Measurements from ENCODE around the gene YIF1B. TPM values are rescaled to one million over a fixed set of nuclear protein-coding genes. Genes with fewer than 3 reads are reported as not detected.

YIF1B gene
- total RNA-seq, 1 donor from 2014 or later, result 29.6 TPM

GRCh38 chr19:38287604-38288003 is 28.1 kb downstream of the YIF1B start:
- Mint-ChIP-seq H3K27ac (peak overlapping the region; percentile 33), H3K9me3 (ENCODE audit: low read depth) (no peaks in the 10 kb centered on the region), H3K4me1 (ENCODE audit: low read depth) (peaks cover 3% of the 10 kb centered on the region), H3K4me3 (ENCODE audit: low read depth) (no peak overlapping the region), H3K36me3 (ENCODE audit: insufficient read depth) (peaks cover 25% of the 10 kb centered on the region), H3K27me3 (no peaks in the 10 kb centered on the region)
- no peak for DNase-seq (ENCODE audit: low spot score, unreplicated experiment)
- TF ChIP-seq CTCF (IDR thresholded peaks at IDR 0.05; ENCODE audit: unreplicated experiment), result no peak

- Mint-ChIP-seq H3K9me3 (ENCODE audit: low read depth) (no peaks in the 10 kb centered on the region), H3K36me3 (ENCODE audit: insufficient read depth) (peaks cover 16% of the 10 kb centered on the region), H3K27me3 (no peaks in the 10 kb centered on the region), H3K4me1 (ENCODE audit: low read depth) (peaks cover 10% of the 10 kb centered on the region), H3K4me3 (ENCODE audit: low read depth) (no peak overlapping the region), H3K27ac (no peak overlapping the region)
- no peak for DNase-seq (ENCODE audit: low spot score, unreplicated experiment)
- TF ChIP-seq CTCF (IDR thresholded peaks at IDR 0.05; ENCODE audit: unreplicated experiment), result no peak
These were observed 30.2 kb downstream of the YIF1B start for GRCh38 chr19:38285567-38285966.

- Mint-ChIP-seq H3K4me1 (ENCODE audit: low read depth) (peaks cover 13% of the 10 kb centered on the region), H3K36me3 (ENCODE audit: insufficient read depth) (peaks cover 16% of the 10 kb centered on the region), H3K27me3 (no peaks in the 10 kb centered on the region), H3K4me3 (ENCODE audit: low read depth) (no peak overlapping the region), H3K27ac (peak overlapping the region; percentile 67), H3K9me3 (ENCODE audit: low read depth) (no peaks in the 10 kb centered on the region)
- DNase-seq (ENCODE audit: low spot score, unreplicated experiment), result no peak
- TF ChIP-seq CTCF (IDR thresholded peaks at IDR 0.05; ENCODE audit: unreplicated experiment), result no peak
These were observed 31.3 kb downstream of the YIF1B start for GRCh38 chr19:38284422-38284821.

- Mint-ChIP-seq H3K27ac (peak overlapping the region; percentile 41), H3K36me3 (ENCODE audit: insufficient read depth) (peaks cover 16% of the 10 kb centered on the region), H3K4me1 (ENCODE audit: low read depth) (peaks cover 18% of the 10 kb centered on the region), H3K27me3 (no peaks in the 10 kb centered on the region), H3K4me3 (ENCODE audit: low read depth) (no peak overlapping the region), H3K9me3 (ENCODE audit: low read depth) (no peaks in the 10 kb centered on the region)
- no peak for TF ChIP-seq CTCF (IDR thresholded peaks at IDR 0.05; ENCODE audit: unreplicated experiment)
- DNase-seq (ENCODE audit: low spot score, unreplicated experiment), result no peak
These were observed 32.5 kb downstream of the YIF1B start for GRCh38 chr19:38283271-38283670.

GRCh38 chr19:38281811-38282566 is 33.8 kb downstream of the YIF1B start:
- Mint-ChIP-seq H3K9me3 (ENCODE audit: low read depth) (no peaks in the 10 kb centered on the region), H3K4me3 (ENCODE audit: low read depth) (no peak overlapping the region), H3K36me3 (ENCODE audit: insufficient read depth) (peaks cover 15% of the 10 kb centered on the region), H3K27ac (peak overlapping the region; percentile 71), H3K27me3 (no peaks in the 10 kb centered on the region), H3K4me1 (ENCODE audit: low read depth) (peaks cover 30% of the 10 kb centered on the region)
- TF ChIP-seq CTCF (IDR thresholded peaks at IDR 0.05; ENCODE audit: unreplicated experiment), result no peak
- no peak for DNase-seq (ENCODE audit: low spot score, unreplicated experiment)
